Stimulated activated CD8-positive, alpha-beta memory T cell treated with anti-CD3 and anti-CD28 coated beads, Interleukin-15, amount 100 ng/mL, for 24 hours (primary cell): ENCODE data around the gene ABI2.
"Not testable (repeated sequence)": the region's sequence is repeated elsewhere in the genome, so short reads cannot be mapped to it uniquely, and the experiment has no call there.

Source experiments
- DNase-seq: peaks from one replicate; pipeline ENCODE4 v3.0.0-alpha.2; 2020; ENCODE audit warnings: low read depth

ABI2 gene

GRCh38 chr2:203359450-203359849 is 31.3 kb downstream of the ABI2 start:
- DNase-seq = no peak

- DNase-seq = no peak
Observed at GRCh38 chr2:203360833-203361430, 32.7 kb downstream of the ABI2 start.

GRCh38 chr2:203361495-203361894 is 33.3 kb downstream of the ABI2 start:
- DNase-seq = no peak

- DNase-seq = no peak
Observed at GRCh38 chr2:203361922-203362321, 33.7 kb downstream of the ABI2 start.

- DNase-seq = no peak
Observed at GRCh38 chr2:203366639-203367466, 38.7 kb downstream of the ABI2 start.

GRCh38 chr2:203372706-203373105 is 44.5 kb downstream of the ABI2 start:
- not testable (repeated sequence) for DNase-seq

GRCh38 chr2:203376173-203376572 is 48.0 kb downstream of the ABI2 start:
- DNase-seq = no peak

GRCh38 chr2:203379156-203379555 is 51.0 kb downstream of the ABI2 start:
- DNase-seq = no peak

- DNase-seq = no peak
Observed at GRCh38 chr2:203383038-203383437, 54.8 kb downstream of the ABI2 start.

- not testable (repeated sequence) for DNase-seq
Observed at GRCh38 chr2:203388153-203388552, 60.0 kb downstream of the ABI2 start.

GRCh38 chr2:203394519-203395227 is 66.5 kb downstream of the ABI2 start:
- DNase-seq = no peak

- DNase-seq = no peak
Observed at GRCh38 chr2:203395858-203396257, 67.7 kb downstream of the ABI2 start.

GRCh38 chr2:203396667-203397066 is 68.5 kb downstream of the ABI2 start:
- DNase-seq = no peak

GRCh38 chr2:203399031-203399430 is 70.8 kb downstream of the ABI2 start:
- DNase-seq = no peak

- DNase-seq = no peak
Observed at GRCh38 chr2:203400805-203401585, 72.8 kb downstream of the ABI2 start.

- no peak for DNase-seq
Observed at GRCh38 chr2:203404996-203405395, 76.8 kb downstream of the ABI2 start.

- DNase-seq = no peak
Observed at GRCh38 chr2:203407496-203407895, 79.3 kb downstream of the ABI2 start.

GRCh38 chr2:203412546-203413331 is 84.5 kb downstream of the ABI2 start:
- DNase-seq = no peak

GRCh38 chr2:203413796-203414195 is 85.6 kb downstream of the ABI2 start:
- no peak for DNase-seq

- DNase-seq = no peak
Observed at GRCh38 chr2:203418271-203418670, 90.1 kb downstream of the ABI2 start.

- DNase-seq = no peak
Observed at GRCh38 chr2:203427061-203427460, 98.9 kb downstream of the ABI2 start.
